Activated naive CD8-positive, alpha-beta T cell (primary cell): ENCODE data around the gene MAP3K14.

ENCODE experiments used
- H3K27ac Mint-ChIP-seq: one replicate; pipeline ENCODE4 v1.8.0; 2021; ENCODE audit warnings: mixed read lengths
- H3K27me3 Mint-ChIP-seq: one replicate; pipeline ENCODE4 v1.8.0; 2021; ENCODE audit warnings: mixed read lengths
- H3K36me3 Mint-ChIP-seq: one replicate; pipeline ENCODE4 v1.8.0; 2021; ENCODE audit warnings: mixed read lengths
- H3K4me1 Mint-ChIP-seq: one replicate; pipeline ENCODE4 v1.8.0; 2021; ENCODE audit warnings: low read depth, mixed read lengths
- H3K4me3 Mint-ChIP-seq: one replicate; pipeline ENCODE4 v1.8.0; 2021; ENCODE audit warnings: mild to moderate bottlenecking, mixed read lengths
- H3K9me3 Mint-ChIP-seq: one replicate; pipeline ENCODE4 v1.8.0; 2021; ENCODE audit warnings: low read depth, mixed read lengths

The MAP3K14 gene

DNA sequence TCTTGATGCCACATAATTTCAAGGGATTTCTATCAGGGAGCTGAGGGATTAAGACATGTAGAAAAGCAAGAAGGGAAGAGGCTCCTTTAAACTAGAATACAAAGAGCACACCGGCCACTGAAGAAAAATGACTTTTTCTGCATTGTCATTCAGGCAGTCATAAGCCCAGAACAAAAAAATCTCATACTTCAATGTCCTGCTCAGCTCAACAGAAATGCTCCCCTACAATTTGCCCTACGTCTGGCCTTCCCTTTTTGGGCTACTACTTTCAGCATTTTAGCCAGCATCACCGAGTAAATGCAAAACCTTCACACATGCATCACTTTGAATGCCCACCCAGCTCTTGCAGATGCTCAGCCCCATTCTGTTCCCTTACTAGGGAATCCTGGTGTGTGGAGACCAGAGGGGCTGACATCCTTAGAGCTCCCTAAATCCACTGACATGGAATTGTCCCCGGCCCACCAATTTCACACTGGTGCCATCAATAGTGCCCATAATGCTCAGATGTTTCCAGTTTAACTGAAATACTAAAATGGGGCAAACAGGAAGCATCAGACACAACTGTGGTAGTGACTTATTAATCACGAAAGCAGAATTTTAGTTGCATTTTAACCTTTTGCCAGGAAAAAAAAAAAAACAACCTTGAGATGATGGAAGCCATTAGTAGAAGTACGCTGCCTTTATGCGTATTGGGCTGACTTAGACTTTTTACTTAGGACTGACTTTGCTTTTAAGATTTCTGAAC, 2.7 kb downstream of the MAP3K14 start:
- Mint-ChIP-seq H3K36me3 (peaks cover 29% of the 10 kb centered on the region), H3K4me3 (peak overlapping the region; percentile 96), H3K27ac (peak overlapping the region; percentile 99), H3K27me3 (no peaks in the 10 kb centered on the region), H3K4me1 (peaks cover 72% of the 10 kb centered on the region), H3K9me3 (no peaks in the 10 kb centered on the region)

DNA sequence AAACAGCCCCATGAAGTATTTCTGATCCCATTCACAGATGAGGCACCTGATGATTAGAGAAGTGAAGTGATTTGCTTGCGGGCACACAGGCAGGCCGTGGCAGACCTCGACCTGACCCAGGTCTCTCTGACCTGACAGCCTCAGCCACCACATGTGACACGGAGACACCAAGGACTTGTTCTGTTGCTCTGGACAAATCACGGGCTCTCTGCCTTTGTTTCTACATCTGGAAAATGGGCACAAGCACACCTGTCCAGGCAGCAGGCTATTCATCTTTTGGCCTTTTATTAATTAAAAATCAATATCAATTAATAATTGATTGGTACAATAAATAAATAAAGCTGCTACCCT, 3.4 kb downstream of the MAP3K14 start:
- Mint-ChIP-seq H3K4me1 (peaks cover 68% of the 10 kb centered on the region), H3K9me3 (no peaks in the 10 kb centered on the region), H3K27ac (peak overlapping the region; percentile 99), H3K4me3 (peak overlapping the region; percentile 96), H3K27me3 (no peaks in the 10 kb centered on the region), H3K36me3 (peaks cover 29% of the 10 kb centered on the region)

DNA sequence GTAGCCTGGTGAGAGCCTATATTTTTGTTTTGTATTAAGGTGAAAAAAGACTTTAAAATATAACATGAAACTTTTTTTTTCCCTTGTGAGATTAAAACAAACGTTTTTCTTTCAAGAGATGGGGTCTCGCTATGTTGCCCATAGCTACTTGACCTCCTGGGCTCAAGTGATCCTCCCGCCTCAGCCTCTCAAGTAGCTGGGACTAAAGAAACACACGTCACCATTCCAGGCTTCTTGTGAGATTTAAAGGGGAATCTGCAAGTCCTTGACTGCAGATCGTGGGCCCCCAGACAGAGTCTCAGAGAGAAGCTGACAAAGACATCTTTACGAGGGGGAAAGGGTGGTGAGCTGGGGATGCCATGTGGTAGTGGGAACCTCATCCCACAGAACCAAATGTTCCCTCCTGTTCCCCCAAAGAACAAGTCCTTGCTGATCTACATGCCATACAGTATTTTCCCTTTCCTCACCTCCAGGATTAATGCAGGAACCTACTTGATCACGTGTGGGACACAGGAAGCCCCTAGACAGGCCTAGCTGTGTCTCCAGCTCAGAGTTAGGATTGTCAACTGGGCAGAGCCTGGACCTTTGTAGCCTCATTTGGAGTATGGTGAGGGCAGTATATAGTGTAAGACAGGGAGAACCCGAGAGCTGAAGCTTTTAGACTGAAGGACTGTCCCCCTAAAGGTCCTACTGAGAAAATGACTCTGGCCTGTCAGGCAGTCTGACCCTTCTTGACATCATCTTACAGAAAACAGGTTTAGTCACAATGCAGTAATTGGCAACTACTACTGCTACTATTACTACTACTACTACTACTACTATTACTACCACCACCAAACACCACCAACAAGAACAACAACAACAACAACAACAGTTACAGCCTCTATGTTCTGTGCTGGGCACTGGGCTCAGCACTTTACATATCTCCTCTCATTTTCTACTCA, 4.1 kb downstream of the MAP3K14 start:
- Mint-ChIP-seq H3K36me3 (peaks cover 31% of the 10 kb centered on the region), H3K4me1 (peaks cover 68% of the 10 kb centered on the region), H3K27me3 (no peaks in the 10 kb centered on the region), H3K9me3 (no peaks in the 10 kb centered on the region), H3K27ac (peak overlapping the region; percentile 99), H3K4me3 (peak overlapping the region; percentile 96)

DNA sequence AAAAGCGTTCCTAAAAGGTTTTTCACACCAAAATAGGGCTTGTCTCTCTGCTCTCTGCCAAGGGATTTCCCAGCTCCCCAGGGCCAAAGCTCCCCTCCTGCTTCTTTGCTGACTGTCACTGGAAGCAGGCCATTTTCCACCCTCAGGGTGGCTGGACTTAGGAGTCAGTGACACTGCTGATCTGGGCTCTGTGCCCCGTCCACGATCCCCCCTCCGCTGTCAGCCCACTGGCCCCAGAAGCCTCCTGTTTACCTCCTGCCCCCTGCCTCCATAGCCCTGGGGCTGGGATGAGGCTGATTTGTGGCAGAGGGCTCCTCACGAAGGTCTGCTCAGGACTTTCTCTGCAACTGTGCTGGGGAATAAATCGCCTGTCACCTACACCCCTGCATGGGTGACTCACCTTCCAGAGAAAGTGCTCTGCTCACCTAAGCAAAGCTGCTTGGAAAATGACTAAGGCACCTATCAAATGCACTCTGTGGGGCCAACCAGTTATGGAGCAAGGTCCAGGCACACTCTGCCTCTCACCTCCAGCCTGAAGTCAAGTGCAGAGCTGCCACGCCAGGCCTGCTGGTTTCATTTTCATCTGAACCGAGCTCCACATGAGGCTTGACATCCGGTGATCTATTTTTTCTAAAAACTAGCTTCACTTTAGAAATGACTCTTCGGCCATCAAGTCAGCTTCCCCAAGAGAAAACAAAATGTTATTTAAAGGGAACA, 4.9 kb downstream of the MAP3K14 start:
- H3K27ac Mint-ChIP-seq: peak overlapping the region; percentile 99
- H3K9me3 Mint-ChIP-seq: no peaks in the 10 kb centered on the region
- H3K36me3 Mint-ChIP-seq: peaks cover 31% of the 10 kb centered on the region
- no peaks in the 10 kb centered on the region for H3K27me3 Mint-ChIP-seq
- H3K4me1 Mint-ChIP-seq: peaks cover 67% of the 10 kb centered on the region
- H3K4me3 Mint-ChIP-seq: peak overlapping the region; percentile 96

DNA sequence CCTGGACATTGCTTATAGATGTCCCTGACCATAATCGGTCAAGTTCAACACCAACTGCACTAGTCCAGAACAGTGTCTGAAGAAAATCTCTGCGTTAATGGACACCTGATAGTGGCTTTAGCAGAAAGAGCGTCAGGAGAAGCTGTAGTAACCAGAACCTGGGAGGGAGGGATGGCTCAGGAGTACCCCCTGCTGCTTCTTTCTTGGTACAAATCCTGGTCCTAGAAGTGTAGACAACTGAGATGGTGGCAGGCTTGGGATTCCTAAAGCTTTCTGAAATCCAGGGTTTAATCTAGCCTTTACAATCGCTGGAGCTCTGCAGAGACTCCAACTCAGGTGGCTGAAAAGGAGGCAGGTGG, 5.4 kb downstream of the MAP3K14 start:
- Mint-ChIP-seq H3K4me3 (peak overlapping the region; percentile 96), H3K36me3 (peaks cover 31% of the 10 kb centered on the region), H3K9me3 (no peaks in the 10 kb centered on the region), H3K4me1 (peaks cover 71% of the 10 kb centered on the region), H3K27me3 (no peaks in the 10 kb centered on the region), H3K27ac (peak overlapping the region; percentile 99)

DNA sequence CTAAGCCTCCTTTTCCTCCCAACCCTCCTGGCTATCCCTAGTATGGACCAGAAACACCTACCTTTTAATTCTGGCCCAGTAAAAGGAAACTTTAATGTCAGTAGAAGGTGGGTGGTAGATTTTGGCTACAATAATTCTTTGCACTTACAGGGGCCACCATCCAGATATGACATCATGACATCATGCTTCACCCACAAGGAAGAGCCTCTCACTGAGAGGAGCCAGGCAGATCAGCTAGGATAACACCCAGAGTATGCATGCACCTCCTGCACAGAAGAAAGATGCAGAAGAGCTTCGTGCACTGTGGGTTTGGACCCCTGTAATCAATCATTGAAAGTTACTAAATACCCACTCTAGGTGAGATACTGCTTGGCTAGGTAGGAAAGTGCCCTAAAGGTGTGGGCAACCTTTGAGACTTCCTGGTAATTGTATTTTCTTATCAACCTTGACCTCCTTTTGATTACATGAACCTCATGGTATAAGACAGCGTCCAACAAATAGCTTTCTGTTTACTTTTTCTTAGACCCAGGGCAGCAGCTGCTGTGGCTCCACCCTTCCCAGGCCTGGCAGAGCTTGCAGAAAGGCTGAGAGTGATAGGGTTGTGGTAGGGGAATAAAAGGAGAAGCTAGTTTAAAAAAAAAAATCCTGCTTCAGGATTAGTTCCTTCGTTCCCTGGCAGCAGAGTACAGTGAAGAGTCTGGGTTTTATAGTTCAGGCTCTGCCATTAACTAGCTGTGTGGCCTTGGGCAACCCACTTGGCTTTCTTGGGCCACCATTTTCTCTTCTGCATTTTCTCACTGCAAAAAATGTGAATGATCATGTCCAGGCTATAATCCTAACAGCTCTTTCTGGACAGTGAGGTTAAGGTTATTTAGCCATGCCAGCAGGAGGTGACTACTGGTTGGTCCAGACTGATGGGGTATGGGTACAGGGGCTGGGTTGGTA, 6.2 kb downstream of the MAP3K14 start:
- peak overlapping the region; percentile 99 for H3K27ac Mint-ChIP-seq
- peaks cover 34% of the 10 kb centered on the region for H3K36me3 Mint-ChIP-seq
- no peaks in the 10 kb centered on the region for H3K27me3 Mint-ChIP-seq
- H3K4me3 Mint-ChIP-seq: peak overlapping the region; percentile 96
- peaks cover 78% of the 10 kb centered on the region for H3K4me1 Mint-ChIP-seq
- H3K9me3 Mint-ChIP-seq: no peaks in the 10 kb centered on the region

DNA sequence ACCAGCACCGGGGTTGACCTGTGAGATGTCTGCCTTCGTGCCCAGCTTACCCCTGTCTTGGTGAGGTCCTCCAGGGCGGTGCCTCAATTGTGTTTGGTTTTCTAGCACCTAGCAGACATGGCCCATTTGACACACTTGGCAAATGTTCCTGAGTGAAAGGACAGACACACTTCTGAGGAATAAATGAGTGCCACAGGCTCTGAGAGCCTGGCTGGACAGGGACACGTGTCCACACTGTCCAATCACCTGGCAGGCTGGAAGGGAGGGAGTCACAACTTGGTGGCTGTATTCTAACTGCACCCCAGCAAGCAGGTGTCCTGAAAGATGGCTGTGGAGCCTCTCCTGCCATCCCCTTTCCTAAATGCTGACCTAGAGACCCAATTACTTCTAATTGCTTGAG, 7.4 kb downstream of the MAP3K14 start:
- peaks cover 82% of the 10 kb centered on the region for H3K4me1 Mint-ChIP-seq
- H3K4me3 Mint-ChIP-seq: peak overlapping the region; percentile 52
- H3K36me3 Mint-ChIP-seq: peaks cover 27% of the 10 kb centered on the region
- H3K27ac Mint-ChIP-seq: peak overlapping the region; percentile 97
- H3K9me3 Mint-ChIP-seq: no peaks in the 10 kb centered on the region
- H3K27me3 Mint-ChIP-seq: no peaks in the 10 kb centered on the region

DNA sequence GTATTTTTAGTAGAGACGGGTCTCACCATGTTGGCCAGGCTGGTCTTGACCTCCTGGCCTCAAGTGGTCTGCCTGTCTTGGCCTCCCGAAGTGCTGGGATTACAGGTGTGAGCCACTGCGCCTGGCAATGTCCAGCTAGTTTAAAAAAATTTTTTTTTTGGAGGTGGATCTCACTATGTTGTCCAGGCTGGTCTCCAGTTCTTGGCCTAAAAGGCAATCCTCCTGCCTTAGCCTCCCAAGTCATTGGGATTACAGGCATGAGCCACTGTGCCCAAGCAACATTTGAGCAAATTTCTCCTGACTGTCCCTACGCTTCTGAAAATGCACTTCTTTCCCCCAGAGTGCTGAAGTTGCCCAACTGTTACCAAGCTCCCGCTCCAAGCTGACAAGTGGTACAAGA, 8.0 kb downstream of the MAP3K14 start:
- peak overlapping the region; percentile 97 for H3K27ac Mint-ChIP-seq
- peaks cover 24% of the 10 kb centered on the region for H3K36me3 Mint-ChIP-seq
- H3K4me1 Mint-ChIP-seq: peaks cover 82% of the 10 kb centered on the region
- no peaks in the 10 kb centered on the region for H3K27me3 Mint-ChIP-seq
- peak overlapping the region; percentile 52 for H3K4me3 Mint-ChIP-seq
- H3K9me3 Mint-ChIP-seq: no peaks in the 10 kb centered on the region

DNA sequence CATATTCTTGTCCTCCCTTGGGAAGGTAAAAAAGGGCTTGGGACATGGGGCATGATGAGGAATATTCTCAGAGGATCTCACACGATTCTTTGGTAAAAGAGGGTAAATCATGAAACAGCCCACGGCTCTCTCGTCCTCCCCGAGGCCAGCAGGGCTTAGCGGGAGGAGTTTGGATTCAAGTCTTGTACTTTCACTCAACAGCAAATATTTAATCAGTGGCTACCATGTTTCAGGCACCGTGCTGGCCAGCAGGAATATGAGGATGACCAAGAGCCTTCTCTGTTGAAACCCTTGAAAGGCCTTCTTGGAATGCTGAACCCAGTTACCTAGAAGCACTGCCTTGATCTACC, 8.8 kb downstream of the MAP3K14 start:
- no peaks in the 10 kb centered on the region for H3K27me3 Mint-ChIP-seq
- peaks cover 80% of the 10 kb centered on the region for H3K4me1 Mint-ChIP-seq
- H3K36me3 Mint-ChIP-seq: peaks cover 20% of the 10 kb centered on the region
- H3K27ac Mint-ChIP-seq: peak overlapping the region; percentile 97
- peak overlapping the region; percentile 75 for H3K4me3 Mint-ChIP-seq
- no peaks in the 10 kb centered on the region for H3K9me3 Mint-ChIP-seq

DNA sequence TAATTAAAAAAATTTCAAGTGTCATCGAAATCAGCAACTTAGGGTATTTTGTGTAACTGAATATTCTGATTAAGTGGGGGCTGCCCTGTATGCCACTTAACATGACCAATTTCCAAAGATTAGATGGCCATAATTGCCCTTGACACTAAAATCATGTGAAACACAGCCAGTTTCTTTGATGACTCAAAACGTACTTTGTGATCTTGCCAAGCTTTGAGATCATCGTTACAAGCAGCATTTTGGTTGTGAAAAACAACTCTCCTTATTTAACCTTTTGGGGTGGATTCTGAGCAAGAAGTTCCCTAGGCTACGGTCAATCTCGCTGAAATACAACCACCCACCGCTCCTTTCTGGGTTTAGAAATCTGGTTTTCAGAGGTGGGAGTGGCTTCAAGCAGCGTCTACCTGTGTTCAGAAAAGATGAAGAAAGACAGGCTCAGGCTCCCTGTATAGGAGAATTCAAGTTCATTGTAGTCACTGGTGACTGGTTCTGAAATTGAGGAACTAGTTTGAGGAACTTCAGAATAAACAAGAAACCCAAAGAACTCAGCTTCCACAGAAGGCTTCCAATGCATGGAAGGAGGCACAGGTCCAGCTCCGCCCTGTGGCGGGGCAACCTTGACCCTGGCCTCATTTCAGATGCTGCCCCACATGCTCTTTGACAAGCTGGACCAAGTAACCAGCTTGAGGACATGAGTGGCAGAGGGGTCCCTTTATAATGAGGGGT, 9.4 kb downstream of the MAP3K14 start:
- Mint-ChIP-seq H3K4me1 (peaks cover 80% of the 10 kb centered on the region), H3K9me3 (no peaks in the 10 kb centered on the region), H3K36me3 (peaks cover 19% of the 10 kb centered on the region), H3K4me3 (peak overlapping the region; percentile 75), H3K27ac (peak overlapping the region; percentile 97), H3K27me3 (no peaks in the 10 kb centered on the region)

DNA sequence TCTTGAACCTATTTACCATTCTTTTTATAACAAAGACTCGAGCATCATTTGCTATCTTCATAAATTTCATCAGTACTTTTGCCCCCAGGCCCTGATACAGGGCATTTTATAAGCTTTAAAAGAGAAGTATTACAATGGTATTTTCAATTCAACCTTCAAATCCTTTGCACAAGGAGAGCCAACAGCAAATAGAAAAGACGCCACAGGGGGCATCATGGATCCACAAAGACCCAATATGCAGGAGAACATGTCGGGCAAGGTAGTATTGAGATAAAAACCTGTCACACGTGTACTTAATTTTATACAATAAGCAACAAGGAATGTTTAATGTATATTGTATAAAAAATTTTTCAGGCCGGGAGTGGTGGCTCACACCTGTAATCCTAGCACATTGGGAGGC, 10.2 kb downstream of the MAP3K14 start:
- Mint-ChIP-seq H3K27me3 (no peaks in the 10 kb centered on the region), H3K36me3 (peaks cover 19% of the 10 kb centered on the region), H3K9me3 (no peaks in the 10 kb centered on the region), H3K4me3 (peak overlapping the region; percentile 52), H3K4me1 (peaks cover 77% of the 10 kb centered on the region), H3K27ac (peak overlapping the region; percentile 88)

DNA sequence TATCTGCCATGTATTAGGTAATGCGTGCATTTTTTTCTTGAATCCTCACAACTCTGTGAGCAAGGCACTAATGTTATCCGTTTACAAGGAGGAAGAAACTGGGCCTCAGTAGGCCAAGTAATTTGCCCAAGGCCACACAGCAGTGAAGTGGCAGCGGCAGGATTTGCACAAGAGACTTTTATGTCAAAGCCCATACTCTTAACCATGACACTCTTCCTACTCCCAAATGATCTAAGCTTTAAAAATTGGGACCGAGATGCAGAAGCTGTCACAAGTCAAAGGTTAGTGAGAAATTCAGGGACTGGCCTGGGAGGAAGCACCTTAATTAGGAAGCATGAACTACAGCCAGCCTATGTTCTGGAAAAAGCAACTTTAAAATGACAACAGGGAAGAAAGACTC, 10.7 kb downstream of the MAP3K14 start:
- Mint-ChIP-seq H3K9me3 (no peaks in the 10 kb centered on the region), H3K36me3 (peaks cover 17% of the 10 kb centered on the region), H3K27ac (peak overlapping the region; percentile 88), H3K4me1 (peaks cover 76% of the 10 kb centered on the region), H3K4me3 (peak overlapping the region; percentile 50), H3K27me3 (no peaks in the 10 kb centered on the region)

DNA sequence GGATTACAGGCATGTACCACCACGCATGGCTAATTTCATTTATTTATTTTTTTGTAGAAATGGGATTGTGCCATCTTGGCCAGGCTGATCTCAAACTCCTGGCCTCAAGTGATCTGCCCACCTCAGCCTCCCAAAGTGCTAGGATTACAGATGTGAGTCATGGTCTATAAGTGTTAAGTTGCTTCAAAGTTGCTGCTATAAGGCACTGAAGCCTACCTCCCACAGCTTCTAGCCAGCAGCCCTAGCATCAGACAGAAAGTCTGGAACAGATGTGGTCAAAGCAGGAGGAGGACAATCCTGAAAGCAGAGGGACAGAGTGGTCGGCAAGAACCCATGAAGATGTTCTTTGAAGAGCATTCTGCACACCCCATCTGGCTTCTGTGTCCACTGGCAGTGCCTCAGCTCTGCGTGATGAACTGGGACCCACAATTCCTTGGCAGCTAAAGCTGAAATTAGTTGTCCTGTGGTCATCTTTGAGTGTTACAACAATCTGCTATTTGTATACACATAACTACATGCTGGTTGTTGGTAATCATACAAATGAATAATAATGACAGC, 11.2 kb downstream of the MAP3K14 start:
- Mint-ChIP-seq H3K36me3 (peaks cover 14% of the 10 kb centered on the region), H3K27me3 (no peaks in the 10 kb centered on the region), H3K4me3 (peak overlapping the region; percentile 50), H3K4me1 (peaks cover 75% of the 10 kb centered on the region), H3K27ac (peak overlapping the region; percentile 88), H3K9me3 (no peaks in the 10 kb centered on the region)
